ENCODE data around the gene TEAD4.
A peak's percentile ranks its signal among the peaks of the same experiment; 100 is the strongest.

The TEAD4 gene

GRCh38 chr12:3032770-3033538 lies 73.8 kb downstream of the TEAD4 start:
- no peak for DNase-seq (ENCODE audit: low spot score)

- no peak for DNase-seq (ENCODE audit: low spot score)
Measured at GRCh38 chr12:3033539-3033867, 74.3 kb downstream of the TEAD4 start.

DNA sequence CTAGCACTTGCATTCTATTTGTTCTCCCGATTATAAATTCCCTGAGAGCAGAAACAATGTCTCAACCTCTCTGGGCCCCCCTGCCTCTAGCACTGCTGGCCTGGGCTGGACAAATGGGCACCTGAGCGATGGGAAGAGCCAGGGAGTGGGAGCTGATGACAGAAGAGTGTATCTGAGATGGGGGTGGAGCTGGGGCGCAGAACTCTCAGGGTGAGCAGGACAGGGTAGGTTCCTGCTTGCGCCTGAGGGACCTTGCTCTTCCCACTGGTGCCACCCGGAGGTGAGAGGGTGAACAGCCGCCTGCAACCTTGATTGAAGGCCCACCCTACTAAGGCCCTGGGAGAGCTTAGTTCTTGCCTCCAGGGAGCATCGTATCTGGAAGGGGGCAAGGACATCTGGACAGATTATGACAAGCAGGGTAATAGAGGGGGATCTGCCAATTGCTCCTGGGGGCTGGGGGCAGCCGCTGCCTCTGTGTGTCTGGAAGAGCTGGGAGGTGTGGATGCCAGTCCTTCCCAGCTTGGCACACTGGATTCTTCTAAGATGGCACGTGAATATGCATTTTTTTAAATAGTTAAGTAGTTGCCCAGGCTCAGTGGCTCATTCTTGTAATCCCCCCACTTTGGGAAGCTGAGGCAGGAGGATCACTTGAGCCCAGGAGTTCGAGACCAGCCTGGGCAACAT lies 75.0 kb downstream of the TEAD4 start:
- DNase-seq (ENCODE audit: low spot score) = peak; percentile 50

DNA sequence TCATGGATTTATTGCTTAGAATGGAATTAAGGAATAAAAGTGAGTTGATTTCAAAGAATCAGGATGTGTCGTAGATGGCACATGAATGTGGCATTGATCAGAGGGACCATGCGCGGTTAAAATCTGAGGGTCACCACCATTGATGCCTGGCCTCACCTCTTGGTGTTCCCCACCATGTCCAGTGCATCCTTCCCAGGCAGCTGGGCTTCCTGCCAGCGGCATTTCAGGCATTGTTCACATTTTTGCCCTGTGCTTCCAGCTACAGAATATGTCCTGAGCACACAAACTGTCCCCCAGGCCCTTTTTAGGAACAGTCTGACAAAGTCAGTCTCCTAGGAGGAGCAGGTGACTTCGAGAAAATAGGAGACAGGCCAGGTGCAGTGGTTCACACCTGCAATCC lies 76.0 kb downstream of the TEAD4 start:
- no peak for DNase-seq (ENCODE audit: low spot score)

DNA sequence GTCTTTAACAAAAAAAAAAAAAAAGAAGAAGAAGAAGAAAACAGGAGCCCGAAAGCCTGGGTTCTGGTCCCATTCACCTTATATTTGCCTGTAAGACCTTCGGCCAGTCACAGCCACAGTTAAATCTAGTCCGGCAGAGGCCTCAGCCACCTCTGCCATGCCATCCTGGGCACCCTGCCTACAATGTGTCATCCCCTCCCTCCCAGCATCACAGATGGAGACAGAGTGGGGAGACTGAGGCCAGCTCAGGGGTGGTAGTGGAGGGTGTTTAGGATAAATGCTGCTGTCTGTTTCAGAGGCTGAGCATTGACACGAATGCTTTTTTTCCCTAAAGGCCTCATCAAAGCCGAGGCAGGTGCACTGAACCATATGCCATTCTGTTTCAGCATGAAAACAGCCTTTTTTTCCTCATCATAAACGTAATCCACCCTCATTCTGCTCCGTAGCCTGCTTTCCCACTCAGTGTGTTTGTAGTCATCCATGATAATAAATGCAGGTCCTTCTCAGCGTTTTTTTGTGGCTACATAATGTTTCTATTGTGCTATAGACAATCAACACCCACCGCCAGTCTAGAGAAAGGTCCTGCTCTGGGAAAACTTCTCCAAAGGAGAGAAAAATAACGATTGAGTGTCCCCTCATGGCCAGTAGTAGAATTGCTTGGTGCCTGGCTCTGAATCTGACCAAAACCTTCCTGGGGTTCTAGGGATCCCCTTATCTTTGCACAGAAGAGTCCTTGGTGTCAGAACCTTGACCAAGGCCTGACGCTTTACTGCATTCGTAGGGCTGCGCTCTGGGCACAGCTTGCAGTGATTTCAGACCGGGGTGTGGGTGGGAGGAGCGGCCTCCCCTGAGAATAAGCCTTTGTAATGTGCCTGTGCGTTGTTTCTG lies 76.9 kb downstream of the TEAD4 start:
- DNase-seq (ENCODE audit: low spot score) = peak; percentile 76

DNA sequence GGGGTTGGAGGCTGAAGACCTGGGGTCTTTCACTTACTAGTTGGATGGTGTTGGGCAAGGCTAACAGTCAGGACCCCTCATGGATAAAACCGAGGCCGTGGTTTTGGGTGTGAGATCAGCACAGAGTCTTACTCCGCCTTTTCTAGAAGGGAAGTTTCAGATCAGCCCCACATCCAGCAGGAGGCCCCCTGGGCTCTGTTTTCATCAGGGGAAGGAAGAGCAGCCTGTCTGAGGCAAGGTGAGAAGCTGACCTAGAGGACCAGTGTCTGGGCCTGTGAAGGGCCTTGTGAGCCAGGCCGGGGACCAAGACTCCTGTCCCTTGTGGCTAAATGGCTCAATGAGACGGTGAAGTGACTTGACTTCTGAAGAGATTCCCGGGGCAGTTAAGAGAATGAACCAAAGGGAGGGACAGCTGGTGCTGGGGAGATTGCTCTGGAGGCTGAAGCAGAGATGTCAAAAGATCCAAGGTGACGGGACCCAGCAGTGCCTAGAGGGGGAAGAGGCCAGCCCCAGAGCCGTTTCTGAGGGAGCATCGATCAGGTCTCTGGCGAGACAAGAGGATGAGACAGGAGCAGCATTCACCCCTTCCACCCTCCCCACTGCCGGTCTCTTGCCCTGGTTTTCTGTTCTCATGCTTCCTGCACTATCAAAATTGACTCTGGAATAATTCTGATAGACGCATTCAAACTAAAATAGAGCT lies 77.9 kb downstream of the TEAD4 start:
- no peak for DNase-seq (ENCODE audit: low spot score)

- no peak for DNase-seq (ENCODE audit: low spot score)
Measured at GRCh38 chr12:3038166-3038565, 79.0 kb downstream of the TEAD4 start.

DNA sequence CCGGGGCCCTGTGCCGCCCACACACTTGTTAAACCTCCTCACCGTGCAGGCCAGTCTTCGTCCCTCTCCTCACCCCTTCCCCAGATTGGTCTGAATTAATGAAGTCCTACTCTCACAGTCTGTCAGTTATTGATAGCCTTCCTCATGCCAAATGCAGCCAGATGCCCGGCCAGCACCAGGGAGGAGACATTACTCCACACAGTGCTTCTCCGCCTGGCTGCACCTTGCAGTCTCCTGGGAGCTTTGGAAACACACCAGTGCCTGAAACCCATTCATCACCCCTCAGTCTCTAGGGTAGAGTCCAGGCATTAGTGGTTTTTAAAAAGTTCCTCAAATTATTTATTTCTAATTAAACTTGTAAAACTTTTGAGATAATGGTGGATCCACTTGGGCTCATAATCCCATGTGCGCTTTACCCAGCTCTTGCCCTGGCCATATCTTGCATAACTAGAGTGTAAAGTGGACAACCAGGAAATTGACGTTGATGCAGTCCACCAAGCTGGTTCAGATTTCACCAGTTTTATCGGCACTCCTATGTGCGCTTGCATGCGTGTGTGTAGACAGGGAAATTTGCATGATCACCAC lies 79.8 kb downstream of the TEAD4 start:
- no peak for DNase-seq (ENCODE audit: low spot score)

DNA sequence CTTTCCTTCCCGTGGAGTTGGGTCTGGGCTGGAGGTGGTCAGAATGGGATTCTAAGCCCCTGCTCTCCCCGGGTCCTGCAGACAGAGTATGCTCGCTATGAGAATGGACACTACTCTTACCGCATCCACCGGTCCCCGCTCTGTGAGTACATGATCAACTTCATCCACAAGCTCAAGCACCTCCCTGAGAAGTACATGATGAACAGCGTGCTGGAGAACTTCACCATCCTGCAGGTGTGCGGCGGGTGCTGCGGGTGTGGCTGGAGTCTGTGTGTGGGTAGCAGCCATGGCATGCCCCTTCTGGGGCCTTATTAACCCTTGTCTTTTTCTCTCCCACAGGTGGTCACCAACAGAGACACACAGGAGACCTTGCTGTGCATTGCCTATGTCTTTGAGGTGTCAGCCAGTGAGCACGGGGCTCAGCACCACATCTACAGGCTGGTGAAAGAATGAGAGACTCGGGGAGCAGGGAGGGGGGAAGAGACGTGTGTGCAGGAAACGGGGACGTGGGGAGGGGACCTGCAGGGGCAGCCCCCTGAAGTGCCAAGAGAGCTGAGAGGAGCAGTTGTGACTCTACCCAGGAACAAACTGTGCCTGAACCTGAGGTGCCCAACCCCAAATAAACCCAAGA lies 80.9 kb downstream of the TEAD4 start:
- no peak for DNase-seq (ENCODE audit: low spot score)

DNA sequence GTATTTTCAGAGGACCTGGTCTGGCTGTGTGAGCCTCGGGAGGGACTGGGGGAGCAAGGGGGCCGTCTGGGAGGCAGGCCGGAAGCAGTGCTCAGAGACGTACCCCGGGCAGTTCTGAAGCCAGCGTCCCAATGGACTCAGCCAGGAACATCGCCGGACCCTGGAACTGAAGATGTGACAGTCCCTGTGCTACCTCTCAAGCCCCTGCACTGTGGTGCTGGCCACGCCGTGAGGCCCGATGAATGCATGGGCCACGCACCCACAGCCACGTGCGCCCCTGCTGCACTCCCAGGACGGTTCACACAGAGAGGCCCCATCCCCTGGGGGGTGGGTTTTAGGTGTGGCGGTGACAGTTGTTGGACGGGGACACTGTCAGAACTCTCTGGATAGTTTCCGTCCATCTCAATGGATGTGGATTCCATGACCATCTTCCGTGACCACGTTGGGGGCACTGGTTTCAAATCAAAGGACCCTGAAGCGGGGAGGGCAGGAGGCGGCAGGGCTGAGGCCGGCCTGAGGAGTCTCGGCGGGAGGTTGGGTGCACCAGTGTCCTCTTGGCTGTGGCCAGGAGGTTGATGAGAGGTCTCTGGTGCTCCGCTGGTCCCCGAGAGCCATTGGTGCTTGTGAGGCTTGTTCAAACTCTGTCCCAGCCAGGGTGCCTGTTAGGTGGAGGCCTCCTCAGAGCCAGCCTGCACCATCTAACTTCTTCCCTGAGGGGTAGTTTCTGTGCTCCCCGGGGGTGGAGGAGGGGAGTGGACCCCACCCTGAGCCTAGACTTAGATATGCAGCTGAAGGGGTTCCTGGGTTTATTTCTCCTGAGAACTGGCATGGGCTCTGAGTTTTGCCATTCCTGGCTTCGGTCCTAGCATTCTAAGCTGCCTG lies 81.7 kb downstream of the TEAD4 start:
- no peak for DNase-seq (ENCODE audit: low spot score)

GRCh38 chr12:3041558-3042164 lies 82.5 kb downstream of the TEAD4 start:
- peak; percentile 89 for DNase-seq (ENCODE audit: low spot score)

DNA sequence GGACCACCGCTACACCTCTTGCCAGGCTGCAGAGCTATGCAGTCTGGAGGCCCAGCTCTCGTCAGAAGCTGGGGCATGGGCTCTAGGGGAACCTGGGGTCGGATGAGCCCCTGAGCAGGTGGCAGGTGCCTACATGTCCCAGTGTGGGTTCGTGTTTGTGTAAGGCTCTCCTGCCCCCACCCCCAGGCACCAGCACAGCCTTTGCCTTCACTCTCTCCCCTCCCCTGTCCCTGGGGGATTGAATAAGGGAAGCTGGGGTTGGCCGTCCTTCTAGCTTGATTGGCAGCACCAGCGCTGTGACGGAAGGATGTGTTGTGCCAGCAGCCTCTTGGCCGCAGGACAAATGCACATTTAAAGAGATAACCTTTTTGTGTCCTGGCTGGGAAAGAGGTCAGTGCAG lies 83.2 kb downstream of the TEAD4 start:
- no peak for DNase-seq (ENCODE audit: low spot score)

DNA sequence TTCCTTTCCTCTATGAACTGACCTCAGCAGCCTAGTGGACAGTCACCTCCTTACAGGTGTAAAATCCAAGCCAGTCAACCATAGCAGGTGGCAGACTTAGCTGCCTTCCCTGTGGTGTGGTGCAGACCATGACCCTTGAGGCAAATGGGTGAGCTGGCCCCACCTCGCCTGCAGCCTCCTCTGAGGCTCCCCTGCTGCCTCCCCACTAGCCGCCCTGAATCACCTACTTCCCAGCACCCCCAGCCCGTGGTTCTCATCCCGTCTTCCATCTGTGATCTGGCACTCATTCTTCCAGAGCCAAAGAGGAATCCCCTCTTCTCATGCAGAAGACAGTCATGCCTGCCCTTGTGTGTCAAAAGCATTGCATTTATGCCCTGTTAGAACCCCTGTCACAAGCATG lies 83.6 kb downstream of the TEAD4 start:
- no peak for DNase-seq (ENCODE audit: low spot score)

DNA sequence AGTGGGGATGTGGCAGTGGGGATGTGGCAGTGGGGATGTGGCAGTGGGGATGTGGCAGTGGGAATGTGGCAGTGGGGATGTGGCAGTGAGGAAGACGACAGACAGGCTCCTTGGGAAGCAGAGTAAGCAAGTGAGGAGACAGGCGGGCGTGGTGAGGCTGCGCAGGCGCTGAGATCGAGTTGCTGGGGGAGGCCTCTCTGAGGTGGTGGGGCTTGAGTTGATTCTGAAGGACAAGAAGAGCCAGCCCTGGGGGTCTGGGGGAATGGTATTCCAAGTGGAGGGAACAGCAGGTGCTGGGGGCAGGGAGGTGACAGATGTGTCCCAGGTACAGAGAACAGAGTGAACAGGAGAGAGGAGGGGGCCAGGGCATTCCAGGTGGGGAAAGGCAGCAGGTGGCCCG lies 84.2 kb downstream of the TEAD4 start:
- no peak for DNase-seq (ENCODE audit: low spot score)

DNA sequence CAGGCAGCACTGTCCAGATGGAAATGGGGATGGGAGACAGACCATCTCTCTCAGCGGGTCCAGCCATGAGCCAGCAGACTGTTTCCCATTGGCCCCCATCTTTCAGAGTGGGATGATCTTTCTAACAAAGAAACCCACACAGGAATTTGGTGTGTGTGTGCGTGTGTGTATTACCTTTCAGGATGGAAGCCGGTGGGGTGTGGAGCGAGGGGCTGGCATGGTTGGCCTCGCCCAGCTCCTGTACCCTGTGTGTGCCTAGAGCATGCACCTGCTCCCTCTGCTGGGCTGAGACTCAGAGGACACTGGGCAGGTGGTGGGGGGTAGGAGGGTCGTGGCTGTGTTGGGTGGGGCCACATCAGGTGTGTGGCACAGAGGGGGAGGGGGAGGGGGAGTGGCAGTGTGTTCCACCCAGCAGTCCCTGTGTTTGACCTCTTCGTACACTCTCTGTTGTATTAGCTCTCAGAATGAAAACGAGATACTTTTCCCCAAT lies 85.0 kb downstream of the TEAD4 start:
- DNase-seq (ENCODE audit: low spot score) = no peak

- DNase-seq (ENCODE audit: low spot score) = no peak
Measured at GRCh38 chr12:3045494-3045893, 86.3 kb downstream of the TEAD4 start.

GRCh38 chr12:3045989-3046388 lies 86.8 kb downstream of the TEAD4 start:
- no peak for DNase-seq (ENCODE audit: low spot score)

- no peak for DNase-seq (ENCODE audit: low spot score)
Measured at GRCh38 chr12:3046441-3047200, 87.4 kb downstream of the TEAD4 start.

GRCh38 chr12:3047961-3048360 lies 88.8 kb downstream of the TEAD4 start:
- no peak for DNase-seq (ENCODE audit: low spot score)
